ENCODE data around the gene ZFP36L1. TPM values are rescaled to one million over a fixed set of nuclear protein-coding genes. Genes with fewer than 3 reads are reported as not detected.
A peak's percentile ranks its signal among the peaks of the same experiment; 100 is the strongest.

Gene ZFP36L1
- total and polyA plus RNA-seq, 10 of the 15 experiments (the other 5 are each of a cell fraction or from before 2014, with no cell fraction given), result 22.0 to 184 (median 66.1) TPM

DNA sequence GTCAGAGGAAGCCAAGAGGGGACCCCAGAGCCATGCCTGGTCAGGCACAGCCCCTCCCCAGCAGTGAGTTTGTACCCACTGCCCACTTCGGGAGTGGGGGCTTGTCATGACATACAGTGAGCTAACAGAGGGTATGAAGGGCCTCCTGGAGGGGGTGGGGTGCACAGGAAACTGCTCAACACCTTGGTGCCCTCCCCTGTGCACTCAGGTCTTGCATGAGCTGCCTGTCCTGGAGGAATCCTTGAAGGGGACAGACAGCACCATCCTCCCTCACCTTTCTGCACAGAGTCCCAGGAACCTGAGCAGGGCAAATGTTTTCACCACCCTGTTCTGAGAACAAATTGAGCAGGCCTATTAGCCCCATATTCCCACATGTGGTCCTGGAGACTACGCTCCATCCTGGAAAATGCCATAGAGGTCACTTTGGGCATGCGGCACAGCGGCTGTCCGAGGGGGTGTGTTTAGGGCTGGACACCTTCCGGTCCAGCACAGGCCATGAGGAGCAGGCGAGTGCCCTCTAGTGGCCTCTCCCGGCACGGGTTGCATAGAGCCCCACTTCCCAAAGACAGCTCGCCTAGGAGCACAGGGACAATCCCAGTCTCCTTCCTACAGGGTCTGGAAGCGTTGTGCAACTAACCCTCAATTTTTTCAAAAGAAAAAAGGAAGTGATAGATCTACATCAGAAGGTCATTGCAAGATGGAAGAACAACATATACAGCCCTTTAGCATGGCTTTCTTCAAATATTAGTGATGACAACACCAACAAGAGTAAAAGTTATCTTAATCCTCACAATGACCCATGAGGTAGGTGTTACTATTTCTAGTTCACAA, 31.9 kb upstream of the ZFP36L1 start (continued):
- TF ChIP-seq ZBTB33 (IDR thresholded peaks at IDR 0.05), result no peak
- TF ChIP-seq DPF2 (IDR thresholded peaks at IDR 0.05), result 0 out of 2 replicates have a peak, but pooled peaks have one; percentile 31
- TF ChIP-seq, protein P1, sequence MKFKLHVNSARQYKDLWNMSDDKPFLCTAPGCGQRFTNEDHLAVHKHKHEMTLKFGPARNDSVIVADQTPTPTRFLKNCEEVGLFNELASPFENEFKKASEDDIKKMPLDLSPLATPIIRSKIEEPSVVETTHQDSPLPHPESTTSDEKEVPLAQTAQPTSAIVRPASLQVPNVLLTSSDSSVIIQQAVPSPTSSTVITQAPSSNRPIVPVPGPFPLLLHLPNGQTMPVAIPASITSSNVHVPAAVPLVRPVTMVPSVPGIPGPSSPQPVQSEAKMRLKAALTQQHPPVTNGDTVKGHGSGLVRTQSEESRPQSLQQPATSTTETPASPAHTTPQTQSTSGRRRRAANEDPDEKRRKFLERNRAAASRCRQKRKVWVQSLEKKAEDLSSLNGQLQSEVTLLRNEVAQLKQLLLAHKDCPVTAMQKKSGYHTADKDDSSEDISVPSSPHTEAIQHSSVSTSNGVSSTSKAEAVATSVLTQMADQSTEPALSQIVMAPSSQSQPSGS (IDR thresholded peaks at IDR 0.05; ENCODE audit: low read length), result no peak
- TF ChIP-seq MYB (IDR thresholded peaks at IDR 0.05; ENCODE audit: borderline replicate concordance, low read depth, low read length), result no peak

DNA sequence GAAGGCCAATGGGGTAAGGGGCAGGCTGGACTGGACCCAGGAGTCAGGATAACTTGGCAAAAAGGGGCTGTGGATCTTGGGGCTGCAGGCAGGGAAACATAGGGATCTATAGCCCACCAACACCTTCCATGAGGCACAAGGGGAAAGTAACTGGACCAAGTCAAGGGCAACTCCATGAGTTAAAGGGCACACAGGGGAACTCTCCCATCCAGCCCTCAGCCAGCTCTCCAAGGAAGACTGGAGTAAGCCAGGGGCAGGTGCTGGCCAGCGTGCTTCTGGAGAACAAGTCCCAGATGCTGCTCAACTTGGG, 31.3 kb upstream of the ZFP36L1 start:
- ATAC-seq (no peak), FAIRE-seq (no peak), DNase-seq (ENCODE audit: low read depth, low spot score) (no peak)
- ChIA-PET POLR2A (interaction anchor here (0.6 to 1.7 kb wide), 2 partner anchors 11 to 36 kb away, joined by 5 to 8 read pairs; no protein-coding TSS in a partner anchor), SMC1A (ENCODE audit: uncharacterized antibody, unreplicated experiment) (interaction anchor here (0.9 to 15.9 kb wide), 7 partner anchors 10 to 880 kb away, joined by 3 to 314 read pairs (median 16); partner anchors contain the start of gene ZFP36L1), CTCF (interaction anchor here (1.1 to 22.6 kb wide), 16 partner anchors 8 to 986 kb away, joined by 3 to 310 read pairs (median 6); partner anchors contain the start of gene ZFP36L1), RAD21 (ENCODE audit: unreplicated experiment) (interaction anchor here (0.6 to 13.5 kb wide), 11 partner anchors 9 to 791 kb away, joined by 3 to 292 read pairs (median 3); no protein-coding TSS in a partner anchor)
- Histone ChIP-seq H4K20me1 (ENCODE audit: control insufficient read depth, insufficient read depth) (no peaks in the 10 kb centered on the region), H3K36me3 (ENCODE audit: control insufficient read depth in 2 of 2, insufficient read depth in 2 of 2, low read length in 1 of 2) (no peaks in the 10 kb centered on the region), H3K4me1 (ENCODE audit: control insufficient read depth, insufficient read depth, low read length) (peaks cover 51% of the 10 kb centered on the region), H3K27me3 (replicated peaks in 1 of 2; ENCODE audit: control insufficient read depth in 2 of 2, insufficient read depth in 2 of 2, low read length in 1 of 2) (no peaks in the 10 kb centered on the region), H3K9ac (ENCODE audit: control insufficient read depth, insufficient read depth, low read length) (no peak overlapping the region), H3K27ac (ENCODE audit: control insufficient read depth, insufficient read depth) (no peak overlapping the region; the same call in 1 of the 2 replicates), H3K9me3 (replicated peaks; ENCODE audit: control insufficient read depth, insufficient read depth, low read length) (no peaks in the 10 kb centered on the region), H3K79me2 (ENCODE audit: control insufficient read depth, insufficient read depth, low read length) (peaks cover 3% of the 10 kb centered on the region; the same call in 1 of the 2 replicates), H3K4me3 (no peak overlapping the region), H2AFZ (ENCODE audit: control insufficient read depth, low read depth, low read length) (peak overlapping the region; percentile 61; the same call in 1 of the 2 replicates), H3K4me2 (ENCODE audit: control insufficient read depth, insufficient read depth) (no peak overlapping the region; the same call in 1 of the 2 replicates)
- intact Hi-C loops (cut with micrococcal nuclease; ENCODE audit: unreplicated experiment) (no loop called here), in situ Hi-C loops (cut with MboI) (loop anchor here (5.0 to 10.0 kb wide), 2 partner anchors 889 to 987 kb away; no protein-coding TSS in a partner anchor)
- no TSS peak for BruUV-seq (replicated peaks)
- 100% methylated on average over 1 of the region's 1 CpG for WGBS (ENCODE audit: insufficient coverage, insufficient replicate concordance, low lambda C conversion rate, missing lambda C conversion rate)
- TF ChIP-seq NFYB (IDR thresholded peaks at IDR 0.05; ENCODE audit: insufficient read depth, low read depth, low read length), result no peak
- TF ChIP-seq CEBPB (IDR thresholded peaks at IDR 0.05; ENCODE audit: borderline replicate concordance in 1 of 2, low read depth in 2 of 2, low read length in 2 of 2), result no peak
- TF ChIP-seq, protein P2, sequence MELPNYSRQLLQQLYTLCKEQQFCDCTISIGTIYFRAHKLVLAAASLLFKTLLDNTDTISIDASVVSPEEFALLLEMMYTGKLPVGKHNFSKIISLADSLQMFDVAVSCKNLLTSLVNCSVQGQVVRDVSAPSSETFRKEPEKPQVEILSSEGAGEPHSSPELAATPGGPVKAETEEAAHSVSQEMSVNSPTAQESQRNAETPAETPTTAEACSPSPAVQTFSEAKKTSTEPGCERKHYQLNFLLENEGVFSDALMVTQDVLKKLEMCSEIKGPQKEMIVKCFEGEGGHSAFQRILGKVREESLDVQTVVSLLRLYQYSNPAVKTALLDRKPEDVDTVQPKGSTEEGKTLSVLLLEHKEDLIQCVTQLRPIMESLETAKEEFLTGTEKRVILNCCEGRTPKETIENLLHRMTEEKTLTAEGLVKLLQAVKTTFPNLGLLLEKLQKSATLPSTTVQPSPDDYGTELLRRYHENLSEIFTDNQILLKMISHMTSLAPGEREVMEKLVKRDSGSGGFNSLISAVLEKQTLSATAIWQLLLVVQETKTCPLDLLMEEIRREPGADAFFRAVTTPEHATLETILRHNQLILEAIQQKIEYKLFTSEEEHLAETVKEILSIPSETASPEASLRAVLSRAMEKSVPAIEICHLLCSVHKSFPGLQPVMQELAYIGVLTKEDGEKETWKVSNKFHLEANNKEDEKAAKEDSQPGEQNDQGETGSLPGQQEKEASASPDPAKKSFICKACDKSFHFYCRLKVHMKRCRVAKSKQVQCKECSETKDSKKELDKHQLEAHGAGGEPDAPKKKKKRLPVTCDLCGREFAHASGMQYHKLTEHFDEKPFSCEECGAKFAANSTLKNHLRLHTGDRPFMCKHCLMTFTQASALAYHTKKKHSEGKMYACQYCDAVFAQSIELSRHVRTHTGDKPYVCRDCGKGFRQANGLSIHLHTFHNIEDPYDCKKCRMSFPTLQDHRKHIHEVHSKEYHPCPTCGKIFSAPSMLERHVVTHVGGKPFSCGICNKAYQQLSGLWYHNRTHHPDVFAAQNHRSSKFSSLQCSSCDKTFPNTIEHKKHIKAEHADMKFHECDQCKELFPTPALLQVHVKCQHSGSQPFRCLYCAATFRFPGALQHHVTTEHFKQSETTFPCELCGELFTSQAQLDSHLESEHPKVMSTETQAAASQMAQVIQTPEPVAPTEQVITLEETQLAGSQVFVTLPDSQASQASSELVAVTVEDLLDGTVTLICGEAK (IDR thresholded peaks at IDR 0.05; ENCODE audit: borderline replicate concordance), result no peak
- TF ChIP-seq NFXL1 (IDR thresholded peaks at IDR 0.05; ENCODE audit: borderline replicate concordance), result no peak
- TF ChIP-seq USF2 (IDR thresholded peaks at IDR 0.05; ENCODE audit: borderline replicate concordance, low read depth, low read length), result no peak

All from GM12878 (cell line).